Adrenal gland (tissue), 5 donors: ENCODE measurements around the gene DCHS1.

ENCODE experiments used
- CTCF ChIP-seq, 6 experiments: fragments of 450-650 bp in 4 of 6; fragments of 200-600 bp in 2 of 6; sonication (generic) in 1 of 6; IDR thresholded peaks; 1 replicate in 5 of 6; 2 replicates in 1 of 6; pipeline versions ENCODE4 v1.5.1 to v1.8.0; 2016 to 2021; ENCODE audit warnings: antibody characterized with exemption in 6 of 6, mild to moderate bottlenecking in 2 of 6, moderate library complexity in 1 of 6
- POLR2A ChIP-seq, 2 donors: fragments of 450-650 bp; IDR thresholded peaks; one replicate each; pipeline ENCODE4 v1.6.1; 2017; ENCODE audit warnings: antibody characterized with exemption in 2 of 2, mild to moderate bottlenecking in 2 of 2, moderate library complexity in 1 of 2
- donor health status: DM: no; HTN: no; CAD: no.

- TF ChIP-seq CTCF (IDR thresholded peaks at IDR 0.05) (no peak), POLR2A (IDR thresholded peaks at IDR 0.05) (no peak)
These were observed 53.3 kb downstream of the DCHS1 start for GRCh38 chr11:6602096-6602940.
